ENCODE measurements around the gene TMEM52. TPM values are rescaled to one million over a fixed set of nuclear protein-coding genes. Genes with fewer than 3 reads are reported as not detected.
A peak's percentile ranks its signal among the peaks of the same experiment; 100 is the strongest.

Gene TMEM52
- total and polyA plus RNA-seq, 9 of the 15 experiments (the other 6 are each of a cell fraction or from before 2014, with no cell fraction given) = 0.37 to 22.5 (median 6.8) TPM

- no peak for TF ChIP-seq JUN (IDR thresholded peaks at IDR 0.05; ENCODE audit: borderline replicate concordance, low read depth, low read length)
- no peak for TF ChIP-seq JUN (CRISPR knock-in tag; IDR thresholded peaks at IDR 0.05; ENCODE audit: borderline replicate concordance)
- no peak for TF ChIP-seq GTF3C2 (IDR thresholded peaks at IDR 0.05; ENCODE audit: borderline replicate concordance, extremely low read depth, insufficient read length)
- no peak for TF ChIP-seq ZNF143 (CRISPR knock-in tag; IDR thresholded peaks at IDR 0.05)
- TF ChIP-seq ZNF644 (tag; IDR thresholded peaks at IDR 0.05; ENCODE audit: low read depth) = 0 out of 2 replicates have a peak, but pooled peaks have one; percentile 1
- 0 out of 4 replicates have a peak, but pooled peaks of 1 of the 2 experiments have one; percentile 14 for TF ChIP-seq MLX (CRISPR knock-in tag; conservative IDR thresholded peaks at IDR 0.05)
- TF ChIP-seq EHMT2 (IDR thresholded peaks at IDR 0.05) = no peak
- peak; percentile 35; the same call in 1 of the 2 replicates for TF ChIP-seq PHF21A (IDR thresholded peaks at IDR 0.05; ENCODE audit: borderline replicate concordance, low read depth)
- no peak for TF ChIP-seq THAP7 (CRISPR knock-in tag; IDR thresholded peaks at IDR 0.05)
- TF ChIP-seq ZNF354B (CRISPR knock-in tag; IDR thresholded peaks at IDR 0.05) = no peak
- TF ChIP-seq ZNF695 (CRISPR knock-in tag; IDR thresholded peaks at IDR 0.05) = no peak
- 0 out of 2 replicates have a peak, but pooled peaks have one; percentile 12 for TF ChIP-seq BHLHE40 (IDR thresholded peaks at IDR 0.05; ENCODE audit: low read length)
- peak; percentile 74 for TF ChIP-seq MAX (CRISPR knock-in tag; IDR thresholded peaks at IDR 0.05)
- TF ChIP-seq FOXA3 (CRISPR knock-in tag; conservative IDR thresholded peaks at IDR 0.05 in 1 of 2, IDR thresholded peaks at IDR 0.05 in 1 of 2) = no peak
- TF ChIP-seq NFXL1 (CRISPR knock-in tag; IDR thresholded peaks at IDR 0.05) = no peak
- TF ChIP-seq POU5F1 (IDR thresholded peaks at IDR 0.05; ENCODE audit: borderline replicate concordance, low read depth, low read length, partially characterized antibody) = no peak
- TF ChIP-seq KDM1A (IDR thresholded peaks at IDR 0.05) = no peak
- TF ChIP-seq SMARCC2 (IDR thresholded peaks at IDR 0.05; ENCODE audit: low read depth) = no peak
- TF ChIP-seq RNF2 (IDR thresholded peaks at IDR 0.05) = 0 out of 2 replicates have a peak, but pooled peaks have one; percentile 20
- TF ChIP-seq ZNF766 (CRISPR knock-in tag; conservative IDR thresholded peaks at IDR 0.05) = no peak
- peak; percentile 52 to 72 for TF ChIP-seq E2F6 (IDR thresholded peaks at IDR 0.05; ENCODE audit: borderline replicate concordance in 1 of 2, extremely low read depth in 1 of 2, insufficient read depth in 1 of 2, insufficient read length in 1 of 2, low read depth in 1 of 2, low read length in 1 of 2, poor library complexity in 1 of 2, severe bottlenecking in 1 of 2)
- TF ChIP-seq BACH1 (tag; IDR thresholded peaks at IDR 0.05) = no peak
These were observed 27.6 kb downstream of the TMEM52 start (continued) for GRCh38 chr1:1891349-1892078.

All from K562 (cell line).